HepG2 (cell line): Measurements from ENCODE around the gene CKS1B. TPM values are rescaled to one million over a fixed set of nuclear protein-coding genes. Genes with fewer than 3 reads are reported as not detected.

ENCODE experiments used
- CBX5 ChIP-seq: sonication (generic); formaldehyde crosslinking; IDR thresholded peaks from 2 replicates; pipeline ENCODE4 v1.4.0; 2020; ENCODE audit warnings: missing genetic modification reagents, borderline replicate concordance
- DNMT3B ChIP-seq: conservative IDR thresholded peaks from 2 replicates; pipeline ENCODE4 v1.6.1; 2016; ENCODE audit warnings: missing biosample characterization, control low read depth
- HMG20B ChIP-seq: conservative IDR thresholded peaks from 2 replicates; pipeline ENCODE4 v1.6.1; 2016; ENCODE audit warnings: missing genetic modification reagents, missing compliant biosample characterization
- HMGXB4 ChIP-seq, 2 experiments: sonication (generic) in 1 of 2; formaldehyde crosslinking in 1 of 2; IDR thresholded peaks; 2 replicates each; pipeline versions ENCODE4 v1.4.0 to v1.6.1; 2018 to 2020; ENCODE audit warnings: missing genetic modification reagents in 2 of 2, borderline replicate concordance in 1 of 2, low read depth in 1 of 2, mild to moderate bottlenecking in 1 of 2, missing biosample characterization in 1 of 2
- MIXL1 ChIP-seq: IDR thresholded peaks from 2 replicates; pipeline ENCODE4 v1.6.1; 2016
- PBX2 ChIP-seq: IDR thresholded peaks from 2 replicates; pipeline ENCODE4 v1.6.1; 2016; ENCODE audit warnings: control low read depth
- RELA ChIP-seq: sonication (generic); formaldehyde crosslinking; IDR thresholded peaks from 2 replicates; pipeline ENCODE4 v1.4.0; 2020; ENCODE audit warnings: missing genetic modification reagents
- RFXANK ChIP-seq: IDR thresholded peaks from 2 replicates; pipeline ENCODE4 v1.6.1; 2016
- SMARCE1 ChIP-seq: fragments of 450-650 bp; IDR thresholded peaks from 2 replicates; pipeline ENCODE4 v1.6.1; 2017; ENCODE audit warnings: borderline replicate concordance
- TOPORS ChIP-seq: sonication (generic); formaldehyde crosslinking; IDR thresholded peaks from 2 replicates; pipeline ENCODE4 v1.8.0; 2023; ENCODE audit warnings: mild to moderate bottlenecking, missing genetic modification reagents
- ZBTB20 ChIP-seq: sonication (generic); formaldehyde crosslinking; IDR thresholded peaks from 2 replicates; pipeline ENCODE4 v1.8.1; 2023; ENCODE audit warnings: missing genetic modification reagents, low read depth, mild to moderate bottlenecking, borderline replicate concordance
- ZFP36L1 ChIP-seq: sonication (generic); formaldehyde crosslinking; IDR thresholded peaks from 2 replicates; pipeline ENCODE4 v1.8.0; 2022; ENCODE audit warnings: mild to moderate bottlenecking, missing genetic modification reagents, moderate library complexity
- ZKSCAN8 ChIP-seq: IDR thresholded peaks from 2 replicates; pipeline ENCODE4 v1.6.1; 2016; ENCODE audit warnings: borderline replicate concordance, missing genetic modification reagents, missing compliant biosample characterization
- ZNF362 ChIP-seq: sonication (generic); formaldehyde crosslinking; IDR thresholded peaks from 2 replicates; pipeline ENCODE4 v1.4.0; 2020; ENCODE audit warnings: missing genetic modification reagents, mild to moderate bottlenecking, borderline replicate concordance
- ZNF629 ChIP-seq: sonication (generic); formaldehyde crosslinking; conservative IDR thresholded peaks from 2 replicates; pipeline ENCODE4 v1.5.0; 2020; ENCODE audit warnings: missing genetic modification reagents
- ZNF737 ChIP-seq: sonication (generic); formaldehyde crosslinking; IDR thresholded peaks from 2 replicates; pipeline ENCODE4 v1.5.0; 2020; ENCODE audit warnings: missing genetic modification reagents, mild to moderate bottlenecking, borderline replicate concordance
- ZNF879 ChIP-seq: sonication (generic); formaldehyde crosslinking; IDR thresholded peaks from 2 replicates; pipeline ENCODE4 v1.8.1; 2023; ENCODE audit warnings: missing genetic modification reagents
- polyA plus RNA-seq, 8 experiments: library from polyadenylated mRNA; depleted of rRNA in 3 of 8; stranded (reverse) in 7 of 8; unstranded in 1 of 8; fragments of >200 nt; fragmentation: Illumina TruSeq in 4 of 8; extraction: Trizol in 4 of 8; gene quantifications; 2 replicates each; pipeline versions ENCODE4 v1.2.1 to v1.2.3, GENCODE V29; 2011 to 2016; ENCODE audit warnings: low read depth in 4 of 8, missing spikeins in 1 of 8, mixed read lengths in 1 of 8; ENCODE audit not compliant: insufficient read depth in 1 of 8
- total RNA-seq, 5 experiments: library from RNA; depleted of rRNA; stranded (reverse); fragments of >200 nt; fragmentation: Illumina TruSeq; extraction: Trizol; gene quantifications; 2 replicates each; pipeline ENCODE4 v1.2.3, GENCODE V29; 2016; ENCODE audit warnings: low read depth in 1 of 5
- TF ChIP-seq, protein P1 (sequence below): sonication (generic); formaldehyde crosslinking; IDR thresholded peaks from 2 replicates; pipeline ENCODE4 v1.8.1; 2023; ENCODE audit warnings: mild to moderate bottlenecking, missing genetic modification reagents
- TF ChIP-seq, protein P2 (sequence below): sonication (generic); formaldehyde crosslinking; IDR thresholded peaks from 2 replicates; pipeline ENCODE4 v1.4.0; 2020; ENCODE audit warnings: missing genetic modification reagents

The CKS1B gene
- total and polyA plus RNA-seq, 2 of the 13 experiments (the other 11 are each of a cell fraction or from before 2014, with no cell fraction given): 217 to 222 TPM

GRCh38 chr1:155017041-155017945 lies 42.8 kb downstream of the CKS1B start (continued):
- TF ChIP-seq TOPORS (CRISPR knock-in tag) (peak; percentile 38; the same call in 1 of the 2 replicates), ZKSCAN8 (peak; percentile 90; the same call in 1 of the 2 replicates), ZNF362 (CRISPR knock-in tag) (peak; percentile 42; the same call in 1 of the 2 replicates), HMGXB4 (CRISPR knock-in tag; IDR thresholded peaks at IDR 0.05; ENCODE audit: borderline replicate concordance in 1 of 2, low read depth in 1 of 2) (peak; percentile 99), SMARCE1 (no peak), ZNF737 (CRISPR knock-in tag) (no peak), DNMT3B (CRISPR knock-in tag) (no peak), ZNF879 (CRISPR knock-in tag) (no peak), ZNF629 (no peak), RELA (CRISPR knock-in tag) (0 out of 2 replicates have a peak, but pooled peaks have one; percentile 53), PBX2 (CRISPR knock-in tag) (no peak), ZFP36L1 (CRISPR knock-in tag) (no peak), CBX5 (CRISPR knock-in tag) (peak; percentile 95; the same call in 1 of the 2 replicates), ZBTB20 (0 out of 2 replicates have a peak, but pooled peaks have one; percentile 51), MIXL1 (CRISPR knock-in tag) (peak; percentile 71; the same call in 1 of the 2 replicates), RFXANK (CRISPR knock-in tag) (peak; percentile 79; the same call in 1 of the 2 replicates), HMG20B (CRISPR knock-in tag) (0 out of 2 replicates have a peak, but pooled peaks have one; percentile 15)
- TF ChIP-seq, protein P1, sequence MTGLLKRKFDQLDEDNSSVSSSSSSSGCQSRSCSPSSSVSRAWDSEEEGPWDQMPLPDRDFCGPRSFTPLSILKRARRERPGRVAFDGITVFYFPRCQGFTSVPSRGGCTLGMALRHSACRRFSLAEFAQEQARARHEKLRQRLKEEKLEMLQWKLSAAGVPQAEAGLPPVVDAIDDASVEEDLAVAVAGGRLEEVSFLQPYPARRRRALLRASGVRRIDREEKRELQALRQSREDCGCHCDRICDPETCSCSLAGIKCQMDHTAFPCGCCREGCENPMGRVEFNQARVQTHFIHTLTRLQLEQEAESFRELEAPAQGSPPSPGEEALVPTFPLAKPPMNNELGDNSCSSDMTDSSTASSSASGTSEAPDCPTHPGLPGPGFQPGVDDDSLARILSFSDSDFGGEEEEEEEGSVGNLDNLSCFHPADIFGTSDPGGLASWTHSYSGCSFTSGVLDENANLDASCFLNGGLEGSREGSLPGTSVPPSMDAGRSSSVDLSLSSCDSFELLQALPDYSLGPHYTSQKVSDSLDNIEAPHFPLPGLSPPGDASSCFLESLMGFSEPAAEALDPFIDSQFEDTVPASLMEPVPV (CRISPR knock-in tag): no peak; the same call in 1 of the 2 replicates
- TF ChIP-seq, protein P2, sequence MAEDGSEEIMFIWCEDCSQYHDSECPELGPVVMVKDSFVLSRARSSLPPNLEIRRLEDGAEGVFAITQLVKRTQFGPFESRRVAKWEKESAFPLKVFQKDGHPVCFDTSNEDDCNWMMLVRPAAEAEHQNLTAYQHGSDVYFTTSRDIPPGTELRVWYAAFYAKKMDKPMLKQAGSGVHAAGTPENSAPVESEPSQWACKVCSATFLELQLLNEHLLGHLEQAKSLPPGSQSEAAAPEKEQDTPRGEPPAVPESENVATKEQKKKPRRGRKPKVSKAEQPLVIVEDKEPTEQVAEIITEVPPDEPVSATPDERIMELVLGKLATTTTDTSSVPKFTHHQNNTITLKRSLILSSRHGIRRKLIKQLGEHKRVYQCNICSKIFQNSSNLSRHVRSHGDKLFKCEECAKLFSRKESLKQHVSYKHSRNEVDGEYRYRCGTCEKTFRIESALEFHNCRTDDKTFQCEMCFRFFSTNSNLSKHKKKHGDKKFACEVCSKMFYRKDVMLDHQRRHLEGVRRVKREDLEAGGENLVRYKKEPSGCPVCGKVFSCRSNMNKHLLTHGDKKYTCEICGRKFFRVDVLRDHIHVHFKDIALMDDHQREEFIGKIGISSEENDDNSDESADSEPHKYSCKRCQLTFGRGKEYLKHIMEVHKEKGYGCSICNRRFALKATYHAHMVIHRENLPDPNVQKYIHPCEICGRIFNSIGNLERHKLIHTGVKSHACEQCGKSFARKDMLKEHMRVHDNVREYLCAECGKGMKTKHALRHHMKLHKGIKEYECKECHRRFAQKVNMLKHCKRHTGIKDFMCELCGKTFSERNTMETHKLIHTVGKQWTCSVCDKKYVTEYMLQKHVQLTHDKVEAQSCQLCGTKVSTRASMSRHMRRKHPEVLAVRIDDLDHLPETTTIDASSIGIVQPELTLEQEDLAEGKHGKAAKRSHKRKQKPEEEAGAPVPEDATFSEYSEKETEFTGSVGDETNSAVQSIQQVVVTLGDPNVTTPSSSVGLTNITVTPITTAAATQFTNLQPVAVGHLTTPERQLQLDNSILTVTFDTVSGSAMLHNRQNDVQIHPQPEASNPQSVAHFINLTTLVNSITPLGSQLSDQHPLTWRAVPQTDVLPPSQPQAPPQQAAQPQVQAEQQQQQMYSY: peak; percentile 89
